Mesendoderm (in vitro differentiated cells): ENCODE measurements around the gene APOE.

Experiments
- DNase-seq: peaks from one replicate; pipeline ENCODE4 v3.0.0; 2013
- H2AK5ac ChIP-seq: 2 replicates; pipeline ENCODE4 v1.6.1; 2013; ENCODE audit warnings: low read length, inconsistent platforms
- H2BK120ac ChIP-seq: 2 replicates; pipeline ENCODE4 v1.6.1; 2013; ENCODE audit warnings: low read depth, mild to moderate bottlenecking, low read length, moderate library complexity, mixed read lengths
- H2BK15ac ChIP-seq: replicated peaks from 2 replicates; pipeline ENCODE4 v1.6.1; 2013; ENCODE audit warnings: low read depth, mild to moderate bottlenecking, moderate library complexity
- H2BK5ac ChIP-seq: 2 replicates; pipeline ENCODE4 v1.6.1; 2013; ENCODE audit warnings: low read length, inconsistent platforms
- H3K18ac ChIP-seq: 2 replicates; pipeline ENCODE4 v1.6.1; 2013; ENCODE audit warnings: mild to moderate bottlenecking, low read length, mixed read lengths
- H3K23ac ChIP-seq: one replicate; pipeline ENCODE4 v1.6.1; 2013; ENCODE audit warnings: low read length
- H3K27ac ChIP-seq: 2 replicates; pipeline ENCODE4 v1.5.1; 2013; ENCODE audit warnings: low read depth, mild to moderate bottlenecking, inconsistent platforms, low read length, moderate library complexity
- H3K27me3 ChIP-seq: 2 replicates; pipeline ENCODE4 v1.6.1; 2013; ENCODE audit warnings: low read length, control low read depth, mild to moderate bottlenecking, inconsistent platforms; ENCODE audit not compliant: insufficient read depth, poor library complexity
- H3K36me3 ChIP-seq: 2 replicates; pipeline ENCODE4 v1.6.1; 2013; ENCODE audit warnings: low read length, inconsistent platforms; ENCODE audit not compliant: control insufficient read depth, insufficient read depth
- H3K4ac ChIP-seq: one replicate; pipeline ENCODE4 v1.6.1; 2013; ENCODE audit warnings: low read depth, mild to moderate bottlenecking, low read length, moderate library complexity
- H3K4me1 ChIP-seq: 2 replicates; pipeline ENCODE4 v1.6.1; 2013; ENCODE audit warnings: low read depth, low read length, inconsistent platforms; ENCODE audit not compliant: control insufficient read depth
- H3K4me2 ChIP-seq: 2 replicates; pipeline ENCODE4 v1.6.1; 2013; ENCODE audit warnings: low read length
- H3K4me3 ChIP-seq: 2 replicates; pipeline ENCODE4 v1.5.1; 2013; ENCODE audit warnings: mild to moderate bottlenecking, low read length
- H3K56ac ChIP-seq: one replicate; pipeline ENCODE4 v1.6.1; 2013; ENCODE audit warnings: low read length
- H3K79me1 ChIP-seq: 2 replicates; pipeline ENCODE4 v1.6.1; 2013; ENCODE audit warnings: low read length, inconsistent platforms
- H3K79me2 ChIP-seq: 2 replicates; pipeline ENCODE4 v1.6.1; 2013; ENCODE audit warnings: mild to moderate bottlenecking, low read length; ENCODE audit not compliant: control insufficient read depth, insufficient read depth
- H3K9ac ChIP-seq: 2 replicates; pipeline ENCODE4 v1.6.1; 2013; ENCODE audit warnings: low read length, inconsistent platforms
- H4K5ac ChIP-seq: one replicate; pipeline ENCODE4 v1.6.1; 2013; ENCODE audit warnings: low read length
- H4K8ac ChIP-seq: one replicate; pipeline ENCODE4 v1.6.1; 2013; ENCODE audit warnings: low read depth, mild to moderate bottlenecking, control low read depth, low read length, moderate library complexity
- WGBS: extraction: QIAGEN DNeasy Blood & Tissue Kit; methylation state at CpG from one replicate; pipeline ENCODE4 v1.1.7; 2013; ENCODE audit warnings: low lambda C conversion rate, missing lambda C conversion rate; ENCODE audit not compliant: insufficient coverage; ENCODE audit errors: extremely low coverage; 5-methylcytosine and 5-hydroxymethylcytosine counted together

APOE gene

GRCh38 chr19:44948237-44948636 lies 42.6 kb downstream of the APOE start:
- Histone ChIP-seq H2BK5ac (no peak overlapping the region), H3K56ac (no peak overlapping the region), H4K8ac (no peak overlapping the region), H3K79me1 (no peaks in the 10 kb centered on the region), H3K4ac (no peak overlapping the region), H3K79me2 (no peaks in the 10 kb centered on the region), H2BK15ac (no peak overlapping the region), H3K4me1 (no peaks in the 10 kb centered on the region), H3K9ac (no peak overlapping the region), H3K4me2 (no peak overlapping the region), H3K23ac (no peak overlapping the region), H2BK120ac (no peak overlapping the region), H3K18ac (no peak overlapping the region), H2AK5ac (no peak overlapping the region), H3K4me3 (no peak overlapping the region), H3K27ac (no peak overlapping the region), H4K5ac (no peak overlapping the region), H3K36me3 (no peaks in the 10 kb centered on the region), H3K27me3 (no peaks in the 10 kb centered on the region)
- no CpG with 5 or more reads among the region's 5 CpGs for WGBS
- DNase-seq = no peak

- no peaks in the 10 kb centered on the region for H3K79me1 ChIP-seq
- no peak overlapping the region for H2BK5ac ChIP-seq
- H3K4me2 ChIP-seq = no peak overlapping the region
- no peak overlapping the region for H3K9ac ChIP-seq
- DNase-seq = no peak
- H2BK15ac ChIP-seq = no peak overlapping the region
- no peak overlapping the region for H3K4me3 ChIP-seq
- H4K8ac ChIP-seq = no peak overlapping the region
- no peaks in the 10 kb centered on the region for H3K4me1 ChIP-seq
- no peaks in the 10 kb centered on the region for H3K27me3 ChIP-seq
- no peak overlapping the region for H3K27ac ChIP-seq
- no peak overlapping the region for H3K4ac ChIP-seq
- H3K79me2 ChIP-seq = no peaks in the 10 kb centered on the region
- no peaks in the 10 kb centered on the region for H3K36me3 ChIP-seq
- H4K5ac ChIP-seq = no peak overlapping the region
- H3K23ac ChIP-seq = no peak overlapping the region
- H3K56ac ChIP-seq = no peak overlapping the region
- H3K18ac ChIP-seq = no peak overlapping the region
- no peak overlapping the region for H2BK120ac ChIP-seq
- no peak overlapping the region for H2AK5ac ChIP-seq
- WGBS = no CpG with 5 or more reads among the region's 5 CpGs
These were observed 43.3 kb downstream of the APOE start for GRCh38 chr19:44948763-44949374.

- no CpG with 5 or more reads among the region's 9 CpGs for WGBS
- H2BK120ac ChIP-seq = no peak overlapping the region
These were observed 44.0 kb downstream of the APOE start for GRCh38 chr19:44949550-44949949.

GRCh38 chr19:44951179-44952159 lies 45.9 kb downstream of the APOE start:
- no peak overlapping the region for H2BK120ac ChIP-seq
- H3K36me3 ChIP-seq = no peaks in the 10 kb centered on the region
- H2AK5ac ChIP-seq = no peak overlapping the region
- no peak overlapping the region for H3K4ac ChIP-seq
- H3K79me2 ChIP-seq = peaks cover 12% of the 10 kb centered on the region
- H3K27me3 ChIP-seq = no peaks in the 10 kb centered on the region
- no peak overlapping the region for H2BK15ac ChIP-seq
- H3K79me1 ChIP-seq = peaks cover 9% of the 10 kb centered on the region
- H3K4me3 ChIP-seq = no peak overlapping the region
- H3K4me2 ChIP-seq = no peak overlapping the region
- peak; percentile 86 for DNase-seq
- no peaks in the 10 kb centered on the region for H3K4me1 ChIP-seq
- no peak overlapping the region for H4K8ac ChIP-seq
- no peak overlapping the region for H3K9ac ChIP-seq
- H4K5ac ChIP-seq = no peak overlapping the region
- WGBS = no CpG with 5 or more reads among the region's 13 CpGs
- H2BK5ac ChIP-seq = no peak overlapping the region
- H3K27ac ChIP-seq = no peak overlapping the region
- H3K18ac ChIP-seq = no peak overlapping the region
- peak overlapping the region; percentile 34 for H3K56ac ChIP-seq
- H3K23ac ChIP-seq = no peak overlapping the region

More at GRCh38 chr19:44949550-44949949, 44.0 kb downstream of the APOE start:
- no peak overlapping the region for H2BK15ac ChIP-seq
- H3K23ac ChIP-seq = no peak overlapping the region
- no peak overlapping the region for H3K4ac ChIP-seq
- H2BK5ac ChIP-seq = no peak overlapping the region
- H3K56ac ChIP-seq = no peak overlapping the region
- no peak overlapping the region for H3K4me2 ChIP-seq
- H3K79me1 ChIP-seq = no peaks in the 10 kb centered on the region
- no peaks in the 10 kb centered on the region for H3K36me3 ChIP-seq
- H4K5ac ChIP-seq = no peak overlapping the region
- H4K8ac ChIP-seq = no peak overlapping the region
- no peak overlapping the region for H2AK5ac ChIP-seq
- DNase-seq = no peak
- no peak overlapping the region for H3K9ac ChIP-seq
- H3K79me2 ChIP-seq = no peaks in the 10 kb centered on the region
- no peak overlapping the region for H3K4me3 ChIP-seq
- H3K27ac ChIP-seq = no peak overlapping the region
- H3K4me1 ChIP-seq = no peaks in the 10 kb centered on the region
- no peaks in the 10 kb centered on the region for H3K27me3 ChIP-seq
- H3K18ac ChIP-seq = no peak overlapping the region

- no peak for DNase-seq
- no peak overlapping the region for H2BK5ac ChIP-seq
These were observed 48.7 kb downstream of the APOE start for GRCh38 chr19:44954278-44954648.

More at GRCh38 chr19:44954278-44954648, 48.7 kb downstream of the APOE start:
- Histone ChIP-seq H4K5ac (peak overlapping the region; percentile 88), H3K4ac (peak overlapping the region; percentile 93), H3K9ac (peak overlapping the region; percentile 98), H3K23ac (no peak overlapping the region), H3K4me3 (peak overlapping the region; percentile 92), H3K36me3 (no peaks in the 10 kb centered on the region), H2AK5ac (no peak overlapping the region), H4K8ac (peak overlapping the region; percentile 66), H3K79me1 (peaks cover 24% of the 10 kb centered on the region), H3K4me2 (peak overlapping the region; percentile 92), H3K27ac (peak overlapping the region; percentile 95), H2BK120ac (no peak overlapping the region), H3K18ac (peak overlapping the region; percentile 54), H3K56ac (peak overlapping the region; percentile 100), H3K4me1 (no peaks in the 10 kb centered on the region), H2BK15ac (no peak overlapping the region), H3K79me2 (peaks cover 35% of the 10 kb centered on the region), H3K27me3 (no peaks in the 10 kb centered on the region)
- WGBS = no CpG with 5 or more reads among the region's 13 CpGs
